Rectal smooth muscle tissue (tissue), 1 donor: ENCODE results near the gene CHIT1.
A peak's percentile ranks its signal among the peaks of the same experiment; 100 is the strongest.
"Not testable (repeated sequence)": the region's sequence is repeated elsewhere in the genome, so short reads cannot be mapped to it uniquely, and the experiment has no call there.

Experiments used
- H3K27ac ChIP-seq: one replicate; pipeline ENCODE4 v1.7.0; 2013; ENCODE audit warnings: low read depth, low read length, inconsistent platforms
- H3K27me3 ChIP-seq: one replicate; pipeline ENCODE4 v1.7.0; 2013; ENCODE audit warnings: low read length; ENCODE audit not compliant: control insufficient read depth, insufficient read depth
- H3K36me3 ChIP-seq: one replicate; pipeline ENCODE4 v1.7.0; 2013; ENCODE audit warnings: low read length; ENCODE audit not compliant: control insufficient read depth, insufficient read depth
- H3K4me1 ChIP-seq: one replicate; pipeline ENCODE4 v1.7.0; 2013; ENCODE audit warnings: low read length; ENCODE audit not compliant: control insufficient read depth, insufficient read depth
- H3K4me3 ChIP-seq: one replicate; pipeline ENCODE4 v1.7.0; 2013; ENCODE audit warnings: low read length
- H3K9ac ChIP-seq: one replicate; pipeline ENCODE4 v1.7.0; 2013; ENCODE audit warnings: low read length

CHIT1 gene

GRCh38 chr1:203271962-203272632 is 42.6 kb upstream of the CHIT1 start:
- Histone ChIP-seq H3K4me3 (no peak overlapping the region), H3K4me1 (peaks cover 33% of the 10 kb centered on the region), H3K27me3 (no peaks in the 10 kb centered on the region), H3K36me3 (no peaks in the 10 kb centered on the region), H3K27ac (no peak overlapping the region), H3K9ac (no peak overlapping the region)

GRCh38 chr1:203271018-203271743 is 41.7 kb upstream of the CHIT1 start:
- Histone ChIP-seq H3K4me3 (no peak overlapping the region), H3K9ac (no peak overlapping the region), H3K4me1 (peaks cover 25% of the 10 kb centered on the region), H3K36me3 (no peaks in the 10 kb centered on the region), H3K27me3 (no peaks in the 10 kb centered on the region), H3K27ac (no peak overlapping the region)

GRCh38 chr1:203270448-203270847 is 41.0 kb upstream of the CHIT1 start:
- peaks cover 25% of the 10 kb centered on the region for H3K4me1 ChIP-seq
- H3K4me3 ChIP-seq: no peak overlapping the region
- no peaks in the 10 kb centered on the region for H3K36me3 ChIP-seq
- H3K27me3 ChIP-seq: no peaks in the 10 kb centered on the region
- no peak overlapping the region for H3K9ac ChIP-seq
- no peak overlapping the region for H3K27ac ChIP-seq

- H3K27me3 ChIP-seq: no peaks in the 10 kb centered on the region
- H3K4me1 ChIP-seq: peaks cover 18% of the 10 kb centered on the region
- H3K36me3 ChIP-seq: no peaks in the 10 kb centered on the region
- no peak overlapping the region for H3K4me3 ChIP-seq
- no peak overlapping the region for H3K27ac ChIP-seq
- no peak overlapping the region for H3K9ac ChIP-seq
Observed at GRCh38 chr1:203269654-203270020, 40.2 kb upstream of the CHIT1 start.

GRCh38 chr1:203268901-203269653 is 39.6 kb upstream of the CHIT1 start:
- H3K27me3 ChIP-seq: no peaks in the 10 kb centered on the region
- peak overlapping the region; percentile 30 for H3K27ac ChIP-seq
- H3K36me3 ChIP-seq: no peaks in the 10 kb centered on the region
- no peak overlapping the region for H3K9ac ChIP-seq
- H3K4me1 ChIP-seq: peaks cover 13% of the 10 kb centered on the region
- no peak overlapping the region for H3K4me3 ChIP-seq

- H3K4me3 ChIP-seq: peak overlapping the region; percentile 62
- H3K4me1 ChIP-seq: peaks cover 3% of the 10 kb centered on the region
- no peaks in the 10 kb centered on the region for H3K36me3 ChIP-seq
- no peak overlapping the region for H3K9ac ChIP-seq
- H3K27ac ChIP-seq: peak overlapping the region; percentile 77
- no peaks in the 10 kb centered on the region for H3K27me3 ChIP-seq
Observed at GRCh38 chr1:203267912-203268311, 38.4 kb upstream of the CHIT1 start.

- Histone ChIP-seq H3K9ac (peak overlapping the region; percentile 0), H3K27ac (peak overlapping the region; percentile 77), H3K4me3 (peak overlapping the region; percentile 62), H3K4me1 (peaks cover 3% of the 10 kb centered on the region), H3K36me3 (no peaks in the 10 kb centered on the region), H3K27me3 (no peaks in the 10 kb centered on the region)
Observed at GRCh38 chr1:203267347-203267846, 37.9 kb upstream of the CHIT1 start.

- not testable (repeated sequence) for H3K4me1 ChIP-seq, H3K9ac ChIP-seq, H3K27me3 ChIP-seq, H3K27ac ChIP-seq, H3K36me3 ChIP-seq, H3K4me3 ChIP-seq
Observed at GRCh38 chr1:203266140-203266539, 36.7 kb upstream of the CHIT1 start.

GRCh38 chr1:203265541-203265940 is 36.1 kb upstream of the CHIT1 start:
- Histone ChIP-seq H3K27ac (no peak overlapping the region), H3K9ac (no peak overlapping the region), H3K27me3 (no peaks in the 10 kb centered on the region), H3K36me3 (no peaks in the 10 kb centered on the region), H3K4me1 (no peaks in the 10 kb centered on the region), H3K4me3 (no peak overlapping the region)

- H3K27ac ChIP-seq: no peak overlapping the region
- H3K9ac ChIP-seq: no peak overlapping the region
- no peaks in the 10 kb centered on the region for H3K27me3 ChIP-seq
- H3K4me1 ChIP-seq: no peaks in the 10 kb centered on the region
- H3K4me3 ChIP-seq: no peak overlapping the region
- H3K36me3 ChIP-seq: no peaks in the 10 kb centered on the region
Observed at GRCh38 chr1:203264052-203264501, 34.6 kb upstream of the CHIT1 start.

GRCh38 chr1:203263496-203263895 is 34.0 kb upstream of the CHIT1 start:
- Histone ChIP-seq H3K27me3 (no peaks in the 10 kb centered on the region), H3K4me1 (no peaks in the 10 kb centered on the region), H3K27ac (no peak overlapping the region), H3K9ac (no peak overlapping the region), H3K36me3 (no peaks in the 10 kb centered on the region), H3K4me3 (no peak overlapping the region)

- H3K27ac ChIP-seq, H3K36me3 ChIP-seq, H3K4me1 ChIP-seq, H3K4me3 ChIP-seq, H3K27me3 ChIP-seq, H3K9ac ChIP-seq: not testable (repeated sequence)
Observed at GRCh38 chr1:203256636-203257035, 27.2 kb upstream of the CHIT1 start.
